ENCODE results near the gene APBB1IP. TPM values are rescaled to one million over a fixed set of nuclear protein-coding genes. Genes with fewer than 3 reads are reported as not detected.
"Not testable (repeated sequence)": the region's sequence is repeated elsewhere in the genome, so short reads cannot be mapped to it uniquely, and the experiment has no call there.

APBB1IP gene, protein sequence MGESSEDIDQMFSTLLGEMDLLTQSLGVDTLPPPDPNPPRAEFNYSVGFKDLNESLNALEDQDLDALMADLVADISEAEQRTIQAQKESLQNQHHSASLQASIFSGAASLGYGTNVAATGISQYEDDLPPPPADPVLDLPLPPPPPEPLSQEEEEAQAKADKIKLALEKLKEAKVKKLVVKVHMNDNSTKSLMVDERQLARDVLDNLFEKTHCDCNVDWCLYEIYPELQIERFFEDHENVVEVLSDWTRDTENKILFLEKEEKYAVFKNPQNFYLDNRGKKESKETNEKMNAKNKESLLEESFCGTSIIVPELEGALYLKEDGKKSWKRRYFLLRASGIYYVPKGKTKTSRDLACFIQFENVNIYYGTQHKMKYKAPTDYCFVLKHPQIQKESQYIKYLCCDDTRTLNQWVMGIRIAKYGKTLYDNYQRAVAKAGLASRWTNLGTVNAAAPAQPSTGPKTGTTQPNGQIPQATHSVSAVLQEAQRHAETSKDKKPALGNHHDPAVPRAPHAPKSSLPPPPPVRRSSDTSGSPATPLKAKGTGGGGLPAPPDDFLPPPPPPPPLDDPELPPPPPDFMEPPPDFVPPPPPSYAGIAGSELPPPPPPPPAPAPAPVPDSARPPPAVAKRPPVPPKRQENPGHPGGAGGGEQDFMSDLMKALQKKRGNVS
- total RNA-seq: 1 to 10 TPM; 6.1 to 9.3 (median 7.9) TPM

DNA sequence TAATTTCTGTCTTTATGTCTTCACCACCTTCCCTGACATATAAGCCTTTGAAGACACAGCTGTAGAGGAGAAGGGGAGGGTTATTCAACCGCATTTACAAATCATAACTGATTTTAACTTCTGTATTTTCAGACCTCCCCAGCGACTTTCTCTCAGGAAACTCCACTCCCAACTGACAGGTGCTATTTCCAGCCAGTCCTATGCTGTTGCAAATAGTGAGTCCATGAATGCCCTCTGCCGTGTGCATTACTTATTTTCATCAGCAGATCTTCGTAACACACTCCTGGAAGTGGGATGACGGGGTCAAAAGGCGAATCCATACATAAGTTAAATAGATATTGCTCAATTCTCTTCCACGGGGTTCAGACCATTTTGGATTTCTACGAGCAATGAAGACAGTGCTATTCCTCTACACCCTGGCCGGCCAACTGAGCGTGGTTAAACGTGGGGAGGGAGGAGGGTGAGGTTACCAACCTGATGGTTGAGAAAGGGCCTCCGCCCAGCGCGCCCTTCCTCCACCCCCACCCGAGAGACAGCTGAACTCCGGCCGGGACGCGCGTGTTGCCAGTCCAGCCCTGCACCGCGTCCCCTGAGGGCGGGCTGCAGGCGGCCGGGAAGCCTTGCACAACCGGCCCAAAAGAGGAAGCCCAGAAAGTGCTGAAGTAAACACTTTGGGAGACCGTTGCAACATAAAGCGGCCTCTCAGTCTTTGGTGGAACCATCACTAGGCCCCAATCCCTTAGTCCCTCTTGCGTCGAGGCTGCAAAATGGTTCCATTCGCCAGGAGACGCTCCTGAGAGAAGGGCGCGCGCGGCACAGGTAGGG lies at the start of gene APBB1IP:
Gene APBB1IP (plus strand): TSS at position 705 of the 825 bp plus-strand sequence. CDS start 53,986 bp downstream, outside the sequence.
- Histone ChIP-seq H3K4me1 (peaks cover 0 to 15% (median 0%) of the 10 kb centered on the region in 4 donors), H3K36me3 (no peaks in the 10 kb centered on the region), H3K9me3 (no peaks in the 10 kb centered on the region), H3K27me3 (peaks cover 0 to 14% of the 10 kb centered on the region in 2 donors), H3K4me3 (peak within 1 kb of the TSS; percentile 22 to 56 (median 43)), H3K27ac (peak within 1 kb of the TSS in 3 of 4 donors; percentile 71 to 91 (median 78))
- DNase-seq (ENCODE audit: low spot score in 2 of 2): peak; percentile 48 to 55
- WGBS, 2 donors: 24 to 25% methylated on average over 30 to 36 of the region's 36 CpGs
- TF ChIP-seq EP300 (IDR thresholded peaks at IDR 0.05): peak in 1 of 2 donors; percentile 88
- TF ChIP-seq, protein P1, sequence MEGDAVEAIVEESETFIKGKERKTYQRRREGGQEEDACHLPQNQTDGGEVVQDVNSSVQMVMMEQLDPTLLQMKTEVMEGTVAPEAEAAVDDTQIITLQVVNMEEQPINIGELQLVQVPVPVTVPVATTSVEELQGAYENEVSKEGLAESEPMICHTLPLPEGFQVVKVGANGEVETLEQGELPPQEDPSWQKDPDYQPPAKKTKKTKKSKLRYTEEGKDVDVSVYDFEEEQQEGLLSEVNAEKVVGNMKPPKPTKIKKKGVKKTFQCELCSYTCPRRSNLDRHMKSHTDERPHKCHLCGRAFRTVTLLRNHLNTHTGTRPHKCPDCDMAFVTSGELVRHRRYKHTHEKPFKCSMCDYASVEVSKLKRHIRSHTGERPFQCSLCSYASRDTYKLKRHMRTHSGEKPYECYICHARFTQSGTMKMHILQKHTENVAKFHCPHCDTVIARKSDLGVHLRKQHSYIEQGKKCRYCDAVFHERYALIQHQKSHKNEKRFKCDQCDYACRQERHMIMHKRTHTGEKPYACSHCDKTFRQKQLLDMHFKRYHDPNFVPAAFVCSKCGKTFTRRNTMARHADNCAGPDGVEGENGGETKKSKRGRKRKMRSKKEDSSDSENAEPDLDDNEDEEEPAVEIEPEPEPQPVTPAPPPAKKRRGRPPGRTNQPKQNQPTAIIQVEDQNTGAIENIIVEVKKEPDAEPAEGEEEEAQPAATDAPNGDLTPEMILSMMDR (IDR thresholded peaks at IDR 0.05): no peak

DNA sequence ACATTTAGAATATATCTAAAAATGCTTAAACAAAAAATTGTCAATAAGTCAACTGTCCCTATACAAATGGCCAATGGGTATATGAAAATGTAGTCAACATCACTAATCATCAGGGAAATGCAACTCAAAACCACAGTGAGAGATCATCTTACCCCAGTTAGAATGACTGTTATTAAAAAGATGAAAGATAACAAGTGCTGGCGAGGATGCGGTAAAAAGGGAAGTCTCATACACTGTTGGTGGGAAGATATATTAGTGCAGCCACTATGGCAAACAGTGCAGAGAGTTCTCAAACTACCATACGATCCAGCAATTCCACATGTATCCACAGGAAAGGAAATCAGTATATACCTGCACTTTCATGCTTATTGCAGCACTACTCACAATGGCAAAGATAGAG lies 48.6 kb upstream of the APBB1IP start:
- DNase-seq (ENCODE audit: low spot score in 2 of 2): no peak
- Histone ChIP-seq H3K4me1 (no peaks in the 10 kb centered on the region), H3K27me3 (peaks cover 0 to 10% of the 10 kb centered on the region in 2 donors), H3K36me3 (no peaks in the 10 kb centered on the region), H3K9me3 (peaks cover 0 to 10% (median 0%) of the 10 kb centered on the region in 4 donors), H3K4me3 (no peak overlapping the region), H3K27ac (no peak overlapping the region)
- WGBS, 2 donors: 94 to 95% methylated on average over 3 of the region's 3 CpGs
- TF ChIP-seq, protein P1 (IDR thresholded peaks at IDR 0.05): no peak
- TF ChIP-seq POLR2A (IDR thresholded peaks at IDR 0.05) (no peak), EP300 (IDR thresholded peaks at IDR 0.05) (no peak)

DNA sequence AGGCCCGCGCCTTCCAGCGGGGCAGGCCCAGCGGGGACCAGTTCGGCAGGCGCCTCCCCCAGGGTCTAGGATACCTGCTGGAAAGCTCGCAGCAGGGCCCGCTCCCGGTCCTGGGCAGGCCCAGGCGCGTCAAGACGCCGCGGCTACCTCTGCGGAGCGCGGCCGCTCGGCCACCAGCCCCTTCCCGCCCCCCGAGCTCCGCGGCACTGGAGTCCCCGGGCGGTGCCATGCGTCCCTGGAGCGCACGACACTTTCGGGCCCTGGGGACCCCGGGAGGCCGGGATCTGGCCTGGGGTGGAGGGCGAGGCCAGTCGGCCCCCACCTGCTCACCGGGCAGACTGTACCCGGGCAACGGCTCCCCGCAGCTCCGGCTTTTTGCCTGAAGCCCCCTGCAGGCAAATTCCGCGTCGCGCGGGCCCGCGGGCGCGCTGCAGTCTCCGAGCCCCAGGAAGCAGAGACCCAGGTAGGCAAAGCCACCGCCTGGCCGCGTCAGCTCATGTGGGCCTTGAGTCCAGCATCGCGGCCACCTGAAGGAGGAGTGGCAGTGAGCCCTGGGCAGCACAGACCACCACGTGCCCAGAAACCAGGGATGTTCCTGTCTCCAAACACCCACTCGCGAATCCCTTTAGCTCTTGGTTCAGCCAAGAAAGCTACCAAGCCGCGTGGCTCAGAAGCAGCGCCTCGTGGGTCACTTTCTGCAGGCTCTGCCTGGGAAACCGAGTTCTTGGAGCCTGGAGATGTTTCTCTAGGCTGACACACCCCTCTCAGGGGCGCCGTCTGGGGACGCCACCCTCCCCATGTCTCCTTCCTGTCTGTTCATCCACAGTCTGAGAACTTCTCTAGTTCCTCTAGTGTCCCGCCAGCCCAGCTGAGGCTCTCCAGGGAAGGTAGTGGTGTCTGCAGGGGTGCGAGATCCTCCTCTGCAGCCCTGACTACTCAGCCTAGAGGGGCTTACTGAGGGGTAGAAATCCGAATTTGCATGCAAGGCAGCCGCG lies 46.1 kb upstream of the APBB1IP start:
- TF ChIP-seq, protein P1 (IDR thresholded peaks at IDR 0.05): no peak
- TF ChIP-seq POLR2A (IDR thresholded peaks at IDR 0.05) (no peak), EP300 (IDR thresholded peaks at IDR 0.05) (no peak)
- WGBS, 2 donors: 26 to 30% methylated on average over 33 to 46 of the region's 69 CpGs
- H3K9me3 ChIP-seq: peaks cover 0 to 16% (median 0%) of the 10 kb centered on the region in 4 donors
- peaks cover 0 to 10% of the 10 kb centered on the region in 2 donors for H3K27me3 ChIP-seq
- peak overlapping the region in 1 of 4 donors; percentile 20 for H3K4me3 ChIP-seq
- no peaks in the 10 kb centered on the region for H3K4me1 ChIP-seq
- no peaks in the 10 kb centered on the region for H3K36me3 ChIP-seq
- no peak overlapping the region for H3K27ac ChIP-seq
- DNase-seq (ENCODE audit: low spot score in 2 of 2): no peak

DNA sequence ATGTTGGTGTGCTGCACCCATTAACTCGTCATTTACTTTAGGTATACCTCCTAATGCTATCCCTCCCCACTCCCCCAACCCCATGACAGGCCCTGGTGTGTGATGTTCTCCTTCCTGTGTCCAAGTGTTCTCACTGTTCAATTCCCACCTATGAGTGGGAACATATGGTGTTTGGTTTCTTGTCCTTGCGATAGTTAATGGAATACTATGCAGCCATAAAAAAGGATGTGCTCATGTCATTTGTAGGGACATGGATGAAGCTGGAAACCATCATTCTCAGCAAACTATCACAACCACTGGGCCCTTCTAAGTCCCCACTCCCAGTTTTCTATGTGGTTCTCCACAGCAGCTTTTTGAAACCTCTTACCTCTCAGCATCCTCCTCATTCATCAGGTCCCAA lies 39.8 kb upstream of the APBB1IP start:
- DNase-seq (ENCODE audit: low spot score in 2 of 2); H3K27ac ChIP-seq; H3K4me1 ChIP-seq; H3K36me3 ChIP-seq; H3K4me3 ChIP-seq; H3K27me3 ChIP-seq: not testable (repeated sequence)
- H3K9me3 ChIP-seq: peaks cover 0 to 16% (median 0%) of the 10 kb centered on the region in 4 donors
- WGBS, 2 donors: 88 to 91% methylated on average over 2 of the region's 2 CpGs
